H9 (cell line): ENCODE results near the gene TRPM2. TPM values are rescaled to one million over a fixed set of nuclear protein-coding genes. Genes with fewer than 3 reads are reported as not detected.

Experiments
- DNase-seq: peaks from one replicate; pipeline ENCODE4 v3.0.0-alpha.2; 2017
- H2AFZ ChIP-seq: one replicate; pipeline ENCODE4 v1.6.1; 2013; ENCODE audit warnings: mild to moderate bottlenecking, low read length, control low read depth, moderate library complexity
- H2AK5ac ChIP-seq: 2 replicates; pipeline ENCODE4 v1.6.1; 2013; ENCODE audit warnings: low read length, control low read depth, mixed read lengths; ENCODE audit not compliant: insufficient read length
- H2BK120ac ChIP-seq: one replicate; pipeline ENCODE4 v1.6.1; 2013; ENCODE audit warnings: low read depth, mild to moderate bottlenecking, low read length, control low read depth, inconsistent platforms; ENCODE audit not compliant: poor library complexity, severe bottlenecking
- H2BK12ac ChIP-seq: 2 replicates; pipeline ENCODE4 v1.6.1; 2013; ENCODE audit warnings: low read length, control low read depth, mixed read lengths, low read depth; ENCODE audit not compliant: insufficient read length
- H2BK15ac ChIP-seq: 2 replicates; pipeline ENCODE4 v1.6.1; 2013; ENCODE audit warnings: low read depth, low read length, control low read depth
- H2BK20ac ChIP-seq: one replicate; pipeline ENCODE4 v1.6.1; 2013; ENCODE audit warnings: low read depth, mild to moderate bottlenecking, low read length, control low read depth, inconsistent platforms; ENCODE audit not compliant: poor library complexity, severe bottlenecking
- H2BK5ac ChIP-seq: 2 replicates; pipeline ENCODE4 v1.6.1; 2013; ENCODE audit warnings: low read length, control low read depth, mixed read lengths; ENCODE audit not compliant: insufficient read length
- H3K14ac ChIP-seq: 2 replicates; pipeline ENCODE4 v1.6.1; 2013; ENCODE audit warnings: low read length, control low read depth; ENCODE audit not compliant: insufficient read depth
- H3K18ac ChIP-seq: 2 replicates; pipeline ENCODE4 v1.6.1; 2013; ENCODE audit warnings: low read depth, mild to moderate bottlenecking, mixed read lengths, low read length, control low read depth; ENCODE audit not compliant: insufficient read length
- H3K23ac ChIP-seq: 2 replicates; pipeline ENCODE4 v1.6.1; 2013; ENCODE audit warnings: low read length, control low read depth, mixed read lengths, low read depth; ENCODE audit not compliant: insufficient read length
- H3K23me2 ChIP-seq: 2 replicates; pipeline ENCODE4 v1.6.1; 2013; ENCODE audit warnings: low read depth, mild to moderate bottlenecking, mixed read lengths, low read length, control low read depth; ENCODE audit not compliant: insufficient read length, poor library complexity, severe bottlenecking
- H3K27ac ChIP-seq: 2 replicates; pipeline ENCODE4 v1.5.1; 2013; ENCODE audit warnings: low read length, control low read depth, mixed read lengths, low read depth; ENCODE audit not compliant: insufficient read length
- H3K27me3 ChIP-seq: 2 replicates; pipeline ENCODE4 v1.6.1; 2013; ENCODE audit warnings: low read length, control low read depth, inconsistent platforms; ENCODE audit not compliant: insufficient read depth
- H3K4ac ChIP-seq: 2 replicates; pipeline ENCODE4 v1.6.1; 2013; ENCODE audit warnings: low read depth, mild to moderate bottlenecking, control low read depth, inconsistent platforms, low read length, moderate library complexity
- H3K4me1 ChIP-seq: 2 replicates; pipeline ENCODE4 v1.6.1; 2013; ENCODE audit warnings: low read length, control low read depth, inconsistent platforms; ENCODE audit not compliant: insufficient read depth
- H3K4me2 ChIP-seq: 2 replicates; pipeline ENCODE4 v1.6.1; 2013; ENCODE audit warnings: low read length, control low read depth, mixed read lengths; ENCODE audit not compliant: insufficient read length, insufficient read depth
- H3K56ac ChIP-seq: 2 replicates; pipeline ENCODE4 v1.6.1; 2013; ENCODE audit warnings: low read depth, mild to moderate bottlenecking, mixed read lengths, low read length, control low read depth; ENCODE audit not compliant: insufficient read length
- H3K79me1 ChIP-seq: 2 replicates; pipeline ENCODE4 v1.6.1; 2013; ENCODE audit warnings: low read depth, mild to moderate bottlenecking, moderate library complexity, low read length, control low read depth, inconsistent platforms; ENCODE audit not compliant: insufficient read depth, poor library complexity, severe bottlenecking
- H3K79me2 ChIP-seq: 2 replicates; pipeline ENCODE4 v1.6.1; 2013; ENCODE audit warnings: low read length, control low read depth, inconsistent platforms; ENCODE audit not compliant: insufficient read depth
- H3K9ac ChIP-seq: 2 replicates; pipeline ENCODE4 v1.6.1; 2013; ENCODE audit warnings: low read length, control low read depth, mixed read lengths; ENCODE audit not compliant: insufficient read length; ENCODE audit errors: extremely low read depth
- H3K9me3 ChIP-seq: one replicate; pipeline ENCODE4 v1.6.1; 2013; ENCODE audit warnings: low read depth, low read length, inconsistent platforms; ENCODE audit not compliant: control insufficient read depth
- H3T11ph ChIP-seq: one replicate; pipeline ENCODE4 v1.6.1; 2013; ENCODE audit warnings: mild to moderate bottlenecking, low read length, control low read depth, inconsistent platforms
- H4K20me1 ChIP-seq: one replicate; pipeline ENCODE4 v1.6.1; 2013; ENCODE audit not compliant: control insufficient read depth, insufficient read length, insufficient read depth
- H4K5ac ChIP-seq: 2 replicates; pipeline ENCODE4 v1.6.1; 2013; ENCODE audit warnings: low read depth, mild to moderate bottlenecking, mixed read lengths, low read length, control low read depth; ENCODE audit not compliant: insufficient read length
- H4K8ac ChIP-seq: replicated peaks from 2 replicates; pipeline ENCODE4 v1.6.1; 2013; ENCODE audit warnings: low read length, control low read depth, mixed read lengths, low read depth; ENCODE audit not compliant: insufficient read length
- H4K91ac ChIP-seq: 2 replicates; pipeline ENCODE4 v1.6.1; 2013; ENCODE audit warnings: low read depth, mild to moderate bottlenecking, moderate library complexity, mixed read lengths, low read length, control low read depth; ENCODE audit not compliant: insufficient read length
- H3K27ac Mint-ChIP-seq, 3 experiments: 2 replicates in 2 of 3; 3 replicates in 1 of 3; pipeline ENCODE4 v1.8.0; 2020 to 2021; ENCODE audit warnings: mixed read lengths in 3 of 3, mild to moderate bottlenecking in 1 of 3, moderate library complexity in 1 of 3
- H3K27me3 Mint-ChIP-seq: 2 replicates; pipeline ENCODE4 v1.8.0; 2021; ENCODE audit warnings: low read depth, mild to moderate bottlenecking, moderate library complexity, mixed read lengths
- H3K36me3 Mint-ChIP-seq, 3 experiments: 2 replicates in 2 of 3; 3 replicates in 1 of 3; pipeline ENCODE4 v1.8.0; 2020 to 2021; ENCODE audit warnings: low read depth in 3 of 3, mixed read lengths in 3 of 3; ENCODE audit not compliant: insufficient read depth in 1 of 3
- H3K4me1 Mint-ChIP-seq, 2 experiments: 2 replicates each; pipeline ENCODE4 v1.8.0; 2020; ENCODE audit warnings: mixed read lengths in 2 of 2
- H3K4me3 Mint-ChIP-seq, 2 experiments: 2 replicates in 1 of 2; 3 replicates in 1 of 2; pipeline ENCODE4 v1.8.0; 2020 to 2021; ENCODE audit warnings: mild to moderate bottlenecking in 2 of 2, mixed read lengths in 2 of 2, moderate library complexity in 1 of 2
- H3K9me3 Mint-ChIP-seq, 2 experiments: 2 replicates in 1 of 2; 3 replicates in 1 of 2; pipeline ENCODE4 v1.8.0; 2020; ENCODE audit warnings: mild to moderate bottlenecking in 2 of 2, mixed read lengths in 2 of 2, moderate library complexity in 1 of 2
- CTCF ChIP-seq: fragments of 200-600 bp; sonication (generic); conservative IDR thresholded peaks from 3 replicates; pipeline ENCODE4 v1.8.0; 2021; ENCODE audit warnings: antibody characterized with exemption, mild to moderate bottlenecking
- WGBS: extraction: QIAGEN DNeasy Blood & Tissue Kit; methylation state at CpG from one replicate; pipeline ENCODE4 v1.1.7; 2013; ENCODE audit warnings: missing lambda C conversion rate, low lambda C conversion rate, mixed read lengths; ENCODE audit not compliant: insufficient read length; ENCODE audit errors: extremely low coverage; 5-methylcytosine and 5-hydroxymethylcytosine counted together
- total RNA-seq: library from RNA; stranded (reverse); gene quantifications from 2 replicates; pipeline ENCODE4 v1.2.1, GENCODE V29; 2021

TRPM2 gene
- total RNA-seq, 1 experiment from 2014 or later: 0.68 TPM

GRCh38 chr21:44347911-44348451, 5.4 kb upstream of the TRPM2 start:
- no peak for DNase-seq
- H3K4ac ChIP-seq: no peak overlapping the region
- H3K36me3 Mint-ChIP-seq: no peaks in the 10 kb centered on the region
- no peak overlapping the region for H2AK5ac ChIP-seq
- H3K79me1 ChIP-seq: no peaks in the 10 kb centered on the region
- WGBS: no CpG with 5 or more reads among the region's 22 CpGs
- no peaks in the 10 kb centered on the region for H3K27me3 ChIP-seq
- no peak overlapping the region for H3K56ac ChIP-seq
- no peak overlapping the region for H3K18ac ChIP-seq
- H3K27me3 Mint-ChIP-seq: peaks cover 5% of the 10 kb centered on the region
- no peak for TF ChIP-seq CTCF
- H2AFZ ChIP-seq: no peak overlapping the region
- no peak overlapping the region for H4K8ac ChIP-seq
- H3K27ac Mint-ChIP-seq: no peak overlapping the region
- no peaks in the 10 kb centered on the region for H4K20me1 ChIP-seq
- no peak overlapping the region for H3K9ac ChIP-seq
- no peaks in the 10 kb centered on the region for H3K9me3 ChIP-seq
- no peak overlapping the region for H3K23ac ChIP-seq
- H3K4me1 ChIP-seq: no peaks in the 10 kb centered on the region
- H3K4me2 ChIP-seq: no peak overlapping the region
- H2BK20ac ChIP-seq: no peak overlapping the region
- no peak overlapping the region for H4K5ac ChIP-seq
- no peak overlapping the region for H3K4me3 Mint-ChIP-seq
- H3K79me2 ChIP-seq: no peaks in the 10 kb centered on the region
- H3K9me3 Mint-ChIP-seq: no peaks in the 10 kb centered on the region
- no peak overlapping the region for H2BK120ac ChIP-seq
- H4K91ac ChIP-seq: no peak overlapping the region
- H3K27ac ChIP-seq: no peak overlapping the region
- H3K4me1 Mint-ChIP-seq: peaks cover 4 to 8% of the 10 kb centered on the region in 2 experiments
- no peaks in the 10 kb centered on the region for H3K23me2 ChIP-seq
- no peak overlapping the region for H2BK15ac ChIP-seq
- no peak overlapping the region for H3K14ac ChIP-seq
- no peak overlapping the region for H2BK5ac ChIP-seq
- no peak overlapping the region for H2BK12ac ChIP-seq
- H3T11ph ChIP-seq: no peak overlapping the region
